Spleen (tissue), 7 donors: Measurements from ENCODE around the gene DNM3.

ENCODE experiments used
- CTCF ChIP-seq, 11 experiments: fragments of 200-600 bp in 7 of 11; fragments of 450-650 bp in 4 of 11; sonication (generic) in 4 of 11; IDR thresholded peaks in 8 of 11; conservative IDR thresholded peaks in 3 of 11; 1 replicate in 7 of 11; 2 replicates in 4 of 11; pipeline versions ENCODE4 v1.4.0 to v1.8.0; 2016 to 2021; ENCODE audit warnings: antibody characterized with exemption in 11 of 11, inconsistent platforms in 4 of 11, mild to moderate bottlenecking in 1 of 11
- POLR2A ChIP-seq, 3 donors: fragments of 450-650 bp; IDR thresholded peaks; one replicate each; pipeline ENCODE4 v1.5.1; 2017; ENCODE audit warnings: antibody characterized with exemption in 3 of 3, mild to moderate bottlenecking in 1 of 3
- POLR2AphosphoS5 ChIP-seq, 3 donors: sonication (generic); formaldehyde crosslinking; IDR thresholded peaks; one replicate each; pipeline ENCODE4 v1.5.1; 2017; ENCODE audit warnings: antibody characterized with exemption in 3 of 3
- donor health status: DM: no; HTN: no; CAD: no; lungs with moderate emphysema.
- donor health status: DM: no; HTN: no; CAD: no.
- donor health status: DM: no; HTN: no; CAD: no.

- TF ChIP-seq CTCF (IDR thresholded peaks at IDR 0.05 in 8 of 11, conservative IDR thresholded peaks at IDR 0.05 in 3 of 11) = no peak
- TF ChIP-seq POLR2A (IDR thresholded peaks at IDR 0.05) = no peak
- TF ChIP-seq POLR2AphosphoS5 (IDR thresholded peaks at IDR 0.05) = no peak
These were observed 72.1 kb downstream of the DNM3 start for GRCh38 chr1:171913385-171913784.
